Esophagus muscularis mucosa (tissue), 4 donors: ENCODE measurements around the gene HSD3B7. TPM values are rescaled to one million over a fixed set of nuclear protein-coding genes. Genes with fewer than 3 reads are reported as not detected.

Experiments
- DNase-seq: peaks from one replicate; pipeline ENCODE4 v3.0.0-alpha.2; 2017; ENCODE audit errors: extremely low spot score
- H3K27ac ChIP-seq, 4 donors: fragments of 200-600 bp; sonication (generic); replicated peaks in 1 of 4; 1 replicate in 3 of 4; 2 replicates in 1 of 4; pipeline ENCODE4 v1.5.1; 2016 to 2019; ENCODE audit warnings: mild to moderate bottlenecking in 1 of 4
- H3K27me3 ChIP-seq, 4 donors: fragments of 200-600 bp; sonication (generic); one replicate each; pipeline versions ENCODE4 v1.5.1 to v1.6.0; 2016 to 2019
- H3K36me3 ChIP-seq, 4 donors: fragments of 200-600 bp; sonication (generic); one replicate each; pipeline ENCODE4 v1.5.1; 2016 to 2019
- H3K4me1 ChIP-seq, 4 donors: fragments of 200-600 bp; sonication (generic); one replicate each; pipeline ENCODE4 v1.5.1; 2016 to 2019
- H3K4me3 ChIP-seq, 4 donors: fragments of 200-600 bp; sonication (generic); 1 replicate in 2 of 4; 2 replicates in 2 of 4; pipeline ENCODE4 v1.5.1; 2016 to 2019; ENCODE audit warnings: mild to moderate bottlenecking in 4 of 4, moderate library complexity in 1 of 4
- H3K9me3 ChIP-seq, 4 donors: fragments of 200-600 bp; sonication (generic); 1 replicate in 3 of 4; 2 replicates in 1 of 4; pipeline ENCODE4 v1.5.1; 2016 to 2019
- CTCF ChIP-seq, 3 experiments: fragments of 200-600 bp in 2 of 3; fragments of 450-650 bp in 1 of 3; sonication (generic) in 2 of 3; IDR thresholded peaks; one replicate each; pipeline ENCODE4 v1.5.1; 2017 to 2019; ENCODE audit warnings: antibody characterized with exemption in 3 of 3, mild to moderate bottlenecking in 2 of 3, moderate library complexity in 1 of 3
- EP300 ChIP-seq: sonication (generic); formaldehyde crosslinking; IDR thresholded peaks from one replicate; pipeline ENCODE4 v1.6.1; 2017; ENCODE audit warnings: antibody characterized with exemption
- POLR2A ChIP-seq: fragments of 450-650 bp; IDR thresholded peaks from one replicate; pipeline ENCODE4 v1.6.1; 2017; ENCODE audit warnings: antibody characterized with exemption, moderate library complexity, mild to moderate bottlenecking, low read depth
- POLR2AphosphoS5 ChIP-seq, 2 donors: sonication (generic); formaldehyde crosslinking; IDR thresholded peaks; one replicate each; pipeline ENCODE4 v1.6.1; 2017; ENCODE audit warnings: antibody characterized with exemption in 2 of 2
- WGBS: methylation state at CpG from one replicate; pipeline ENCODE4 v1.1.5; 2018; 5-methylcytosine and 5-hydroxymethylcytosine counted together
- intact Hi-C: fragments of 100-400 bp; cut with DNase I; formaldehyde crosslinking; loops from one replicate; pipeline ENCODE4 v1.15.1; 2023
- total RNA-seq, 4 donors: library from RNA; depleted of rRNA; stranded (reverse); fragments of >200 nt; gene quantifications; one replicate each; pipeline versions ENCODE4 v1.1.0 to v1.2.1, GENCODE V29; 2016

HSD3B7 gene
- total RNA-seq, 4 donors from 2014 or later: 15.4 to 33.0 (median 17.9) TPM

- H3K27ac ChIP-seq: no peak overlapping the region
- H3K4me3 ChIP-seq: no peak overlapping the region
- no peaks in the 10 kb centered on the region for H3K4me1 ChIP-seq
- no peaks in the 10 kb centered on the region for H3K9me3 ChIP-seq
- no peaks in the 10 kb centered on the region for H3K27me3 ChIP-seq
- intact Hi-C loops: no loop called here
- WGBS: 96% methylated on average over 6 of the region's 6 CpGs
- peaks cover 75 to 100% (median 98%) of the 10 kb centered on the region in 4 donors for H3K36me3 ChIP-seq
- TF ChIP-seq EP300 (no peak), CTCF (IDR thresholded peaks at IDR 0.05) (no peak), POLR2AphosphoS5 (IDR thresholded peaks at IDR 0.05) (no peak), POLR2A (no peak)
- no peak for DNase-seq
These were observed 10.7 kb upstream of the HSD3B7 start for GRCh38 chr16:30974348-30974747.

GRCh38 chr16:30976486-30976885 lies 8.5 kb upstream of the HSD3B7 start:
- no peak for TF ChIP-seq CTCF (IDR thresholded peaks at IDR 0.05)
- no peak for TF ChIP-seq POLR2AphosphoS5 (IDR thresholded peaks at IDR 0.05)
- TF ChIP-seq EP300: no peak
- intact Hi-C loops: no loop called here
- peaks cover 74 to 100% (median 98%) of the 10 kb centered on the region in 4 donors for H3K36me3 ChIP-seq
- no peak overlapping the region for H3K27ac ChIP-seq
- no peaks in the 10 kb centered on the region for H3K4me1 ChIP-seq
- H3K27me3 ChIP-seq: no peaks in the 10 kb centered on the region
- no peaks in the 10 kb centered on the region for H3K9me3 ChIP-seq
- 86% methylated on average over 4 of the region's 4 CpGs for WGBS
- no peak for DNase-seq
- H3K4me3 ChIP-seq: no peak overlapping the region

- DNase-seq: no peak
- intact Hi-C loops: no loop called here
- Histone ChIP-seq H3K9me3 (no peaks in the 10 kb centered on the region), H3K27ac (no peak overlapping the region), H3K27me3 (no peaks in the 10 kb centered on the region), H3K4me1 (no peaks in the 10 kb centered on the region), H3K4me3 (no peak overlapping the region), H3K36me3 (peaks cover 64 to 100% (median 98%) of the 10 kb centered on the region in 4 donors)
- 75% methylated on average over 15 of the region's 17 CpGs for WGBS
- no peak for TF ChIP-seq POLR2AphosphoS5 (IDR thresholded peaks at IDR 0.05)
- TF ChIP-seq CTCF (IDR thresholded peaks at IDR 0.05): no peak
- TF ChIP-seq EP300: no peak
- no peak for TF ChIP-seq POLR2A
These were observed 7.5 kb upstream of the HSD3B7 start for GRCh38 chr16:30977502-30977901.

GRCh38 chr16:30979170-30980022 lies 5.6 kb upstream of the HSD3B7 start:
- H3K36me3 ChIP-seq: peaks cover 57 to 100% (median 97%) of the 10 kb centered on the region in 4 donors
- TF ChIP-seq POLR2A (no peak), CTCF (IDR thresholded peaks at IDR 0.05) (no peak), POLR2AphosphoS5 (IDR thresholded peaks at IDR 0.05) (no peak), EP300 (no peak)
- H3K4me1 ChIP-seq: peaks cover 0 to 5% (median under 1%) of the 10 kb centered on the region in 4 donors
- no peak overlapping the region for H3K27ac ChIP-seq
- H3K27me3 ChIP-seq: no peaks in the 10 kb centered on the region
- WGBS: 89% methylated on average over 31 of the region's 62 CpGs
- H3K9me3 ChIP-seq: no peaks in the 10 kb centered on the region
- intact Hi-C loops: no loop called here
- no peak for DNase-seq
- no peak overlapping the region for H3K4me3 ChIP-seq

- no peak for DNase-seq
- TF ChIP-seq CTCF (IDR thresholded peaks at IDR 0.05): no peak
- no peak for TF ChIP-seq EP300
- no peak for TF ChIP-seq POLR2AphosphoS5 (IDR thresholded peaks at IDR 0.05)
- no peak for TF ChIP-seq POLR2A
- WGBS: 90% methylated on average over 9 of the region's 15 CpGs
- Histone ChIP-seq H3K27ac (no peak overlapping the region), H3K9me3 (no peaks in the 10 kb centered on the region), H3K27me3 (no peaks in the 10 kb centered on the region), H3K36me3 (peaks cover 52 to 97% (median 95%) of the 10 kb centered on the region in 4 donors), H3K4me3 (no peak overlapping the region), H3K4me1 (peaks cover 0 to 9% (median 7%) of the 10 kb centered on the region in 4 donors)
- intact Hi-C loops: no loop called here
These were observed 5.0 kb upstream of the HSD3B7 start for GRCh38 chr16:30980023-30980371.
